Activated CD4-positive, alpha-beta T cell treated with anti-CD3 and anti-CD28 coated beads, Interleukin-2, amount 10 ng/mL, durations not matched to agents 7 days and 5 days (primary cell): ENCODE results near the gene TBC1D17. TPM values are rescaled to one million over a fixed set of nuclear protein-coding genes. Genes with fewer than 3 reads are reported as not detected.

Experiments used
- CTCF ChIA-PET: fragments of 350-600 bp; sonication (Branson Sonifier 250); formaldehyde crosslinking; loops from one replicate; lab custom pipeline; 2021; ENCODE audit warnings: antibody characterized with exemption; lab: Charles Lee
- POLR2A ChIA-PET: fragments of 350-600 bp; sonication (Branson Sonifier 250); formaldehyde crosslinking; loops from one replicate; lab custom pipeline; 2021; ENCODE audit warnings: antibody characterized with exemption; lab: Charles Lee
- DNase-seq: peaks from one replicate; pipeline ENCODE4 v3.0.0-alpha.2; 2020
- H3K27ac Mint-ChIP-seq: one replicate; pipeline ENCODE4 v1.8.0; 2021; ENCODE audit warnings: mild to moderate bottlenecking, moderate library complexity, mixed read lengths
- H3K27me3 Mint-ChIP-seq: one replicate; pipeline ENCODE4 v1.8.0; 2021; ENCODE audit warnings: mixed read lengths
- H3K36me3 Mint-ChIP-seq: one replicate; pipeline ENCODE4 v1.8.0; 2021; ENCODE audit warnings: low read depth, mixed read lengths
- H3K4me1 Mint-ChIP-seq: one replicate; pipeline ENCODE4 v1.8.0; 2021; ENCODE audit warnings: mixed read lengths
- H3K4me3 Mint-ChIP-seq: one replicate; pipeline ENCODE4 v1.8.0; 2021; ENCODE audit warnings: mild to moderate bottlenecking, moderate library complexity, mixed read lengths
- H3K9me3 Mint-ChIP-seq: one replicate; pipeline ENCODE4 v1.8.0; 2021; ENCODE audit warnings: mixed read lengths
- total RNA-seq, 2 experiments: library from RNA; stranded (reverse); gene quantifications; one replicate each; pipeline ENCODE4 v1.2.3, GENCODE V29; 2021

TBC1D17 gene
- total RNA-seq, 2 experiments from 2014 or later = 33.2 to 33.8 TPM

DNA sequence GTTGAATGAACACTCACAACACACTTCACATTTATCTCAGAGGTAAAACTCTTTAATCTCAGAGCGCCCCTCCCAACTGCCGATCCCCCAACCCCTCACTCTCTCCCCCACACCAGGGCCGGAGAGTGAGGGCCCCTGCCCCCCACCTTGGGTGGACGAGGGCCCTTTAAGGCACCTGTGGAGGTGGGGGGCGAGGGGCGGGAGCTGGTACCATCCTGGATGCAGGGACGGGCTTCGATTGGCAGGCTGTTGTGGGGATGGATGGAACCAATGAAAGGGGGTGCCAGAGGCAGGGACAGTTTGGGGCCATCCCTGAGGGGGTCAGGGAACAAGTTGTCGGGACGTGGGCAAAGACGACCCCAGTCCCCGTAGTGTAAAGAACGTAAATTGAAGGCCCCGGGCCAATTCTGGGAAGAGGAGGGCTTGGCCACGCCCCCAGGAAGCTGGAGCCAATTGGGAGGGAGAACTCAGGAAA, 8.5 kb upstream of the TBC1D17 start:
- peaks cover 44% of the 10 kb centered on the region for H3K4me1 Mint-ChIP-seq
- no peaks in the 10 kb centered on the region for H3K27me3 Mint-ChIP-seq
- H3K27ac Mint-ChIP-seq = no peak overlapping the region
- H3K36me3 Mint-ChIP-seq = peaks cover 25% of the 10 kb centered on the region
- POLR2A ChIA-PET = no interaction called here
- CTCF ChIA-PET = interaction anchor here (0.6 to 1.3 kb wide), 3 partner anchors 12 to 27 kb away, joined by 3 read pairs; no protein-coding TSS in a partner anchor
- H3K9me3 Mint-ChIP-seq = no peaks in the 10 kb centered on the region
- DNase-seq = no peak
- no peak overlapping the region for H3K4me3 Mint-ChIP-seq

- Mint-ChIP-seq H3K4me3 (no peak overlapping the region), H3K9me3 (no peaks in the 10 kb centered on the region), H3K4me1 (peaks cover 41% of the 10 kb centered on the region), H3K27me3 (no peaks in the 10 kb centered on the region), H3K27ac (peak overlapping the region; percentile 89), H3K36me3 (peaks cover 18% of the 10 kb centered on the region)
- DNase-seq = peak; percentile 95
- CTCF ChIA-PET = interaction anchor here (0.6 to 1.3 kb wide), 3 partner anchors 12 to 28 kb away, joined by 3 read pairs; no protein-coding TSS in a partner anchor
- POLR2A ChIA-PET = no interaction called here
Observed at GRCh38 chr19:49869484-49870308, 7.8 kb upstream of the TBC1D17 start.

GRCh38 chr19:49870309-49870901, 7.1 kb upstream of the TBC1D17 start:
- no peak for DNase-seq
- ChIA-PET CTCF (no interaction called here), POLR2A (no interaction called here)
- H3K9me3 Mint-ChIP-seq = no peaks in the 10 kb centered on the region
- H3K4me3 Mint-ChIP-seq = no peak overlapping the region
- no peaks in the 10 kb centered on the region for H3K27me3 Mint-ChIP-seq
- H3K27ac Mint-ChIP-seq = peak overlapping the region; percentile 89
- peaks cover 12% of the 10 kb centered on the region for H3K36me3 Mint-ChIP-seq
- H3K4me1 Mint-ChIP-seq = peaks cover 42% of the 10 kb centered on the region

GRCh38 chr19:49871349-49871985, 6.0 kb upstream of the TBC1D17 start:
- H3K27ac Mint-ChIP-seq = peak overlapping the region; percentile 54
- DNase-seq = no peak
- peaks cover 7% of the 10 kb centered on the region for H3K36me3 Mint-ChIP-seq
- CTCF ChIA-PET = interaction anchor here (0.9 kb wide), 1 partner anchor 19 kb away, joined by 3 read pairs; no protein-coding TSS in a partner anchor
- H3K4me3 Mint-ChIP-seq = no peak overlapping the region
- no peaks in the 10 kb centered on the region for H3K27me3 Mint-ChIP-seq
- POLR2A ChIA-PET = no interaction called here
- H3K4me1 Mint-ChIP-seq = peaks cover 35% of the 10 kb centered on the region
- H3K9me3 Mint-ChIP-seq = no peaks in the 10 kb centered on the region

DNA sequence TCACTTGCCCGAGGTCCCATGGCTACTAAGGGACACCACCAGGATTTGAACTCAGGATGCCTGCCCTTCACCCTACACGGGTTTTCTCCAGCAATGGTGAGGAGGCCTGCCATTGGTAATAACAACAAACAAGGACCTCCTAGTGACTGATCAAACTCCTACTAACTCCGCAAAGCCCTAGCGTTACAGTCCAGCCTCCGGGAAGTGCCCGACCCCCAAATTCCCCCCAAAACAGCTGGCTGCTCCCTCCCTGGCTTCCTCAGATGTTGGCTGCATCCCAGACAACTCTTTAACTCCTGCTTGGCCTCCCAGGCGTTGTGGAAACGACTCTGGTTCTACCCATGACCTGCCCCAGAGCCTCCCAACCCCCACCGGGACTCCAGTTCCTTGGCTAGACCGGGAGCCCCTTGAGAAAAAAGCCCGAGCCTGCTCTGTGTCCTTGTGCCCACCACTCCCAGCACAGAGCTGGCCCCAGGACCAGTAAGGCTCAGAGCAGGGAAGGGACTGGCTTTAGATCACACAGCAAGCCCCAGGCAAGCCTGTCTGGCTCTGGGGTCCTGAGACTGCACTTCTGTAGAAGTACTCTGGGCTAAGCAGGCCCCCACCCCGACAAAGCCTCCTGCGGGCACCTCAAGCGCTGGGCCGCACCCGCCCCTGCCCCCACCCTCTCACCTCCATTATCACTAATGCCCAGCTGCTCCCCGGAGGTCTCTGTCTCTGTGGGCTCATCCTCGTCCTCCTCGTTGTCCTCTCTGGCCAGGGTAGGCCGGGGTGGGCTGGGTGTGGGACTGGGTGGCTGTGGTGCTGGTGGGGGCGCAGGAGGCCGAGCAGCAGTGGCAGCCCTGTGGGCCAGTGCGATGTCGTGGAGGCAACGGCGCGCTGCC, 5.0 kb upstream of the TBC1D17 start:
- H3K36me3 Mint-ChIP-seq = peaks cover 4% of the 10 kb centered on the region
- H3K4me3 Mint-ChIP-seq = no peak overlapping the region
- no peak for DNase-seq
- H3K27me3 Mint-ChIP-seq = no peaks in the 10 kb centered on the region
- H3K9me3 Mint-ChIP-seq = no peaks in the 10 kb centered on the region
- peak overlapping the region; percentile 68 for H3K27ac Mint-ChIP-seq
- peaks cover 30% of the 10 kb centered on the region for H3K4me1 Mint-ChIP-seq
- POLR2A ChIA-PET = no interaction called here
- CTCF ChIA-PET = interaction anchor here (0.5 kb wide), 1 partner anchor 318 kb away, joined by 5 read pairs; no protein-coding TSS in a partner anchor

GRCh38 chr19:49873129-49873521, 4.4 kb upstream of the TBC1D17 start:
- H3K27ac Mint-ChIP-seq = no peak overlapping the region
- no peaks in the 10 kb centered on the region for H3K9me3 Mint-ChIP-seq
- no peak overlapping the region for H3K4me3 Mint-ChIP-seq
- H3K4me1 Mint-ChIP-seq = peaks cover 34% of the 10 kb centered on the region
- no peak for DNase-seq
- H3K36me3 Mint-ChIP-seq = peaks cover 2% of the 10 kb centered on the region
- H3K27me3 Mint-ChIP-seq = no peaks in the 10 kb centered on the region
- ChIA-PET POLR2A (no interaction called here), CTCF (interaction anchor here (0.5 kb wide), 1 partner anchor 318 kb away, joined by 5 read pairs; no protein-coding TSS in a partner anchor)

DNA sequence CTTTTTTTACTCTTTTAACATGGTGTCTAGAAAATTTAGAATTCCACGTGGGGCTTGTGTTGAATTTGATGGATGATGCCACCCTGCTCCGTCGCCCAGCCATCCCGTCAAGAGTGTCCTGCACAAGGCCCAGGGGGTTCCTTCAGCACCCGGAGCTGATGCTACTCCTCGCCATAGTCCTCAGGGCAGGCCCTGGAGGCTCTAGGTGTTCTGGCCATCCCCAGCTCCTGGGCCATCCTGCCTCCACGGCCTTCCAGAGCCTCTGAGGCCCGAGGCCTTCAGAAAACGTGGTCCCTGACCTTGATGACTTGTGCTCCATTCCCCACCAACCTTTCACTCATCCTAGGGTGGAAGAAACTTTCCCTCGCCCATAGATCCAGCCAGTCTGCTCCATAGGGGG, 3.7 kb upstream of the TBC1D17 start:
- H3K9me3 Mint-ChIP-seq = no peaks in the 10 kb centered on the region
- H3K27me3 Mint-ChIP-seq = no peaks in the 10 kb centered on the region
- H3K36me3 Mint-ChIP-seq = peaks cover 3% of the 10 kb centered on the region
- CTCF ChIA-PET = interaction anchor here (0.9 kb wide), 1 partner anchor 38 kb away, joined by 3 read pairs; no protein-coding TSS in a partner anchor
- peak overlapping the region; percentile 47 for H3K27ac Mint-ChIP-seq
- H3K4me1 Mint-ChIP-seq = peaks cover 39% of the 10 kb centered on the region
- POLR2A ChIA-PET = no interaction called here
- no peak overlapping the region for H3K4me3 Mint-ChIP-seq
- no peak for DNase-seq

DNA sequence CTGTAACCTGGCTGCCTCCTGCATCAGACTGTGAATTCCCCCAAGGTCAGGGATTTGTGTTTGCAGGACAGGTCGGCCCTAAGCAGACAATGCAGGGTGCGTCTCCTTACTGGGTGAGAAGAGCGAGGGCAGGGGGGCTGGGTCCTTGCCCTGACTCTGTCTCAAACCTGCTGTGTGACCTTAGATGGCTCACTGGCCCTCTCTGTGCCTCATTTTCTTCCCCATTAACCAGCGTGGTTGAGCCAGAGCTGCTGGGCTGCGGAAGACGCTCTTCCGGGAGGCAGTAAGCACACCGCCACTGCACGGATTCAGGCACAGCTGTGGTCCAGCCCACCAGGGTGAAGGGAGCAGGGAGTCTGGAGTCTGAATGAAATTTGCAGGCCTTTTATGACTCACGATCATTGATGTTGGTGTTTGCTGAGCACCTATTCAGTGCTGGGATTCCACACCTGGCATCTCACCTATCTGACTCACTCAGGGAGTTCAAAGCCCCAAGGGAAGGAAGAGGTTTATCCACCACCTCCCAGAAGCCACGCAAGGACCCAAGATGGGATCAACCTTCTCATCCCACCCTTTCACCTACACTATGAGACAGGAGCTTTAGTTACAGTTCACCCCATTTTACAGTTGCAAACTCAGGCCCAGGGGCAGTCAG, 2.9 kb upstream of the TBC1D17 start:
- POLR2A ChIA-PET = no interaction called here
- CTCF ChIA-PET = interaction anchor here (0.9 kb wide), 1 partner anchor 37 kb away, joined by 3 read pairs; no protein-coding TSS in a partner anchor
- Mint-ChIP-seq H3K27ac (no peak overlapping the region), H3K27me3 (no peaks in the 10 kb centered on the region), H3K36me3 (peaks cover 9% of the 10 kb centered on the region), H3K4me1 (peaks cover 47% of the 10 kb centered on the region), H3K9me3 (no peaks in the 10 kb centered on the region), H3K4me3 (peak overlapping the region; percentile 26)
- no peak for DNase-seq

GRCh38 chr19:49875177-49875576, 2.3 kb upstream of the TBC1D17 start:
- no peak for DNase-seq
- CTCF ChIA-PET = no interaction called here
- Mint-ChIP-seq H3K27ac (no peak overlapping the region), H3K36me3 (peaks cover 12% of the 10 kb centered on the region), H3K4me3 (no peak overlapping the region), H3K9me3 (no peaks in the 10 kb centered on the region), H3K4me1 (peaks cover 45% of the 10 kb centered on the region), H3K27me3 (no peaks in the 10 kb centered on the region)
- POLR2A ChIA-PET = no interaction called here

GRCh38 chr19:49875857-49876421, 1.6 kb upstream of the TBC1D17 start:
- no peaks in the 10 kb centered on the region for H3K9me3 Mint-ChIP-seq
- H3K4me1 Mint-ChIP-seq = peaks cover 38% of the 10 kb centered on the region
- H3K4me3 Mint-ChIP-seq = no peak overlapping the region
- peaks cover 16% of the 10 kb centered on the region for H3K36me3 Mint-ChIP-seq
- DNase-seq = peak; percentile 70
- no peak overlapping the region for H3K27ac Mint-ChIP-seq
- ChIA-PET POLR2A (no interaction called here), CTCF (interaction anchor here (1.3 to 2.3 kb wide), 2 partner anchors 15 to 52 kb away, joined by 5 to 11 read pairs; no protein-coding TSS in a partner anchor)
- no peaks in the 10 kb centered on the region for H3K27me3 Mint-ChIP-seq

GRCh38 chr19:49876422-49877019, 981 bp upstream of the TBC1D17 start:
- Mint-ChIP-seq H3K4me1 (peaks cover 38% of the 10 kb centered on the region), H3K9me3 (no peaks in the 10 kb centered on the region), H3K27me3 (no peaks in the 10 kb centered on the region), H3K4me3 (no peak overlapping the region), H3K27ac (no peak overlapping the region), H3K36me3 (peaks cover 17% of the 10 kb centered on the region)
- CTCF ChIA-PET = interaction anchor here (1.3 to 2.3 kb wide), 2 partner anchors 14 to 51 kb away, joined by 5 to 11 read pairs; no protein-coding TSS in a partner anchor
- POLR2A ChIA-PET = no interaction called here
- DNase-seq = peak; percentile 98
